ENCODE results near the gene SLC38A10.

The SLC38A10 gene

DNA sequence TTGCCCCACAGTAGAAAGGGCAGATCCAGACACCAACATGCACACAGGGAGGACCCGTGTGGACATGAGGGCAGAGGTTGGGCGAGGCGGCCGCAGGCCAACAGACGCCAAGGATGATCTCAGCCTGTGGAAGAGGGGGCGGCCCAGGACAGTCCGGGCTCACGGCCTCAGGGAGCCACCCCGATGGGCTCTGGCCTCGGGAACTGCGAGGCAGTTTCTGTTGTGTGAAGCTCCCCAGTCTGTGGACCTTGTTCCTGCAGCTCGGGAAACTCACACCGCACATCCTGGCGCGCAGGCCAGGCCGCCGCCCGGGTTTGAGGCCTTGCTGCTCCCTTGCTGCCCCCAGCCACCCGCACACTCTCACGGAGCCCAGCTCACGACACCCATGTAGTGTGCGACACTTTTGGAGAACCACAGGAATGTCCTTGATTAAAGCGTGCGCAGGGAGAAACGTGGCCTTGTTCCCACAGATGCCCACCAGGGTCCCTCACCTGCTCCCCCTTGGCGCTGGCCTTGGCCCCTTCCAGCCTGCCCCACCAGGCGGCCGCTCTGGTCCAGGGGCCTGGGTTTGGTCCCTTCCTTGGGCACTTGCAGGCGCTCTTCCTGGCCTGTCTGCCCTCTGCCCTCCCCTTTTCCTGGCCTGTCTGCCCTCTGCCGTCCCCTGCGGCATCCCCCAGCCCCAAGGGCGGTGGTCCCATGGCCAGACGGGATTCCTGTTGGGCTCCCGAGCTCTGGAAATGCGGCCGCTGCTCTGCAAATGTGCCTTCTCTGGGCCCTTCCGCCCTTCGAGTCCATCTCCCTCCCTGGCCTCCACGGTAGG lies 9.3 kb upstream of the SLC38A10 start:
- H3K4me3 ChIP-seq (ENCODE audit: insufficient read depth, low read depth, low read length, poor library complexity, severe bottlenecking), result no peak overlapping the region
- no peak for DNase-seq
- no peaks in the 10 kb centered on the region for H3K4me1 ChIP-seq (ENCODE audit: control insufficient read depth, insufficient read depth, low read length, poor library complexity, severe bottlenecking)
- no peak overlapping the region for H3K27ac ChIP-seq (ENCODE audit: insufficient read depth, low read length, poor library complexity, severe bottlenecking)
- H3K36me3 ChIP-seq (ENCODE audit: control insufficient read depth, insufficient read depth, low read length), result no peaks in the 10 kb centered on the region
- no peaks in the 10 kb centered on the region for H3K27me3 ChIP-seq (replicated peaks; ENCODE audit: control insufficient read depth, insufficient read depth, low read length, poor library complexity, severe bottlenecking)
- no peaks in the 10 kb centered on the region for H3K9me3 ChIP-seq (ENCODE audit: control insufficient read depth, low read length)

DNA sequence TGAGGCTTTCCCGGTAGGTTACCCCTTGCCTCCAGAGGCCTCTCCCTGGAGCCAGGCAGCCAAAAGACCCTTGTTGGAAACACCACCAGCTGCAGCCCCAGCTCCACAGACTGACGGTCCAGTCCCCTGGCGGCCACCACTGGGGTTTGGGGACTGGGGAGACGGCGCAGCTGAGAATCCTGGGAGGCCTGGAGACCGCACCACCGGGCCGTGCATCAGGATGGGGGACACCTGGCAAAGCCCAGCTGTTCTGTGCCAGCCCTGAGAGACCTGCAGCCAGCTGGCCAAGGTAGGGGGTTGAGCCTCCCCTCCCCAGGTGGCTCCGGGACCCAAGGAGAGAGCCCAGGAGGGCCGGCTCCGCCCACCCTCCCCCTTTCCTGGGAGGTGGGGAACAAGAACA lies 8.3 kb upstream of the SLC38A10 start:
- H3K27ac ChIP-seq (ENCODE audit: insufficient read depth, low read length, poor library complexity, severe bottlenecking), result no peak overlapping the region
- H3K4me3 ChIP-seq (ENCODE audit: insufficient read depth, low read depth, low read length, poor library complexity, severe bottlenecking), result no peak overlapping the region

DNA sequence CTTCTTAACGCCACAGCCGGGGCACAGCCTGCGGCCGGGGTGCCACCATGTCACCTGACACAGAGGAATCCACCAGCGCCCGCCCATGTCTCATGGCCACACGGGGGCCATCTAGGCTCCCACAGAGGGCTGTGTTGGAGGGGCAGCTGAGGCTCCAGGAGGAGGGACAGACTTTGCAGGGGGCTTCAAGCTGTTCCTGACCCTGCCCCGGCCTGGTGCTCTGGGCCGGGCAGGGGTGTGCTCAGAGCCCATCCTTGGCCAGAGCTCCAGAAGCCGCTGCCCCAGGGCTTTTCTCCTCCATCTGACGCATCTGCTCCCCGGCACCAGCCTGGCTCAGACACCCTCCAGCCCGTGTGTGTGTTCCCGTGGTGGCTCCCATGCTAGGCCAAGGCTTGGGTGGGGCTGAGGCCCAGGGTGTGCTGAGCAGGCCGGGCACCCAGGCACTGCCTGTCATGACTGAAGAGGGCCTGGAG lies 7.8 kb upstream of the SLC38A10 start:
- Histone ChIP-seq H3K4me3 (ENCODE audit: insufficient read depth, low read depth, low read length, poor library complexity, severe bottlenecking) (no peak overlapping the region), H3K9me3 (ENCODE audit: control insufficient read depth, low read length) (no peaks in the 10 kb centered on the region), H3K36me3 (ENCODE audit: control insufficient read depth, insufficient read depth, low read length) (no peaks in the 10 kb centered on the region), H3K27me3 (replicated peaks; ENCODE audit: control insufficient read depth, insufficient read depth, low read length, poor library complexity, severe bottlenecking) (no peaks in the 10 kb centered on the region), H3K4me1 (ENCODE audit: control insufficient read depth, insufficient read depth, low read length, poor library complexity, severe bottlenecking) (no peaks in the 10 kb centered on the region), H3K27ac (ENCODE audit: insufficient read depth, low read length, poor library complexity, severe bottlenecking) (no peak overlapping the region)
- no peak for DNase-seq

More for the DNA sequence above, 8.3 kb upstream of the SLC38A10 start:
- Histone ChIP-seq H3K9me3 (ENCODE audit: control insufficient read depth, low read length) (no peaks in the 10 kb centered on the region), H3K36me3 (ENCODE audit: control insufficient read depth, insufficient read depth, low read length) (no peaks in the 10 kb centered on the region), H3K4me1 (ENCODE audit: control insufficient read depth, insufficient read depth, low read length, poor library complexity, severe bottlenecking) (no peaks in the 10 kb centered on the region), H3K27me3 (replicated peaks; ENCODE audit: control insufficient read depth, insufficient read depth, low read length, poor library complexity, severe bottlenecking) (no peaks in the 10 kb centered on the region)
- no peak for DNase-seq

DNA sequence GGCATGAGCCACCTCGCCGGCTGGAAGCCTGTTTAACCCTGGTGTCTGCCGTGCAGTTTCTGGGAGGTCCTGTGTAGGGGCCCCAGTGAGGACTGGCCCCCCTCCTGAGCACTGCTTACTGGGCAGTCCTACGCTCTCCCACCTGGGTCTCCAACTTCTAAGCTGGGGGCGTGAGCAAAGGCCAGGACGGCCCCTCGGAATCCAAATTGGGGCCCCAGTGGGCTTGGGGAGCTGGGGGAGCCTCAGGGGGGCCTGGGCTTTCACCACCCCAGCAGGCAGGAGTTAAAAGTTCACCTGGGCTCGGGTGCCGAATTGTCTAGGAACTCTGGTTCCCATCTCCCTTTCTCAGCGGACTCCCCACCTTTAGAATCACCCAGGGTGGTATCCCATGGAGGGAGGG lies 7.2 kb upstream of the SLC38A10 start:
- H3K4me3 ChIP-seq (ENCODE audit: insufficient read depth, low read depth, low read length, poor library complexity, severe bottlenecking), result no peak overlapping the region
- H3K27ac ChIP-seq (ENCODE audit: insufficient read depth, low read length, poor library complexity, severe bottlenecking), result no peak overlapping the region
- no peak for DNase-seq
- no peaks in the 10 kb centered on the region for H3K9me3 ChIP-seq (ENCODE audit: control insufficient read depth, low read length)
- no peaks in the 10 kb centered on the region for H3K27me3 ChIP-seq (replicated peaks; ENCODE audit: control insufficient read depth, insufficient read depth, low read length, poor library complexity, severe bottlenecking)
- H3K4me1 ChIP-seq (ENCODE audit: control insufficient read depth, insufficient read depth, low read length, poor library complexity, severe bottlenecking), result no peaks in the 10 kb centered on the region
- H3K36me3 ChIP-seq (ENCODE audit: control insufficient read depth, insufficient read depth, low read length), result no peaks in the 10 kb centered on the region

DNA sequence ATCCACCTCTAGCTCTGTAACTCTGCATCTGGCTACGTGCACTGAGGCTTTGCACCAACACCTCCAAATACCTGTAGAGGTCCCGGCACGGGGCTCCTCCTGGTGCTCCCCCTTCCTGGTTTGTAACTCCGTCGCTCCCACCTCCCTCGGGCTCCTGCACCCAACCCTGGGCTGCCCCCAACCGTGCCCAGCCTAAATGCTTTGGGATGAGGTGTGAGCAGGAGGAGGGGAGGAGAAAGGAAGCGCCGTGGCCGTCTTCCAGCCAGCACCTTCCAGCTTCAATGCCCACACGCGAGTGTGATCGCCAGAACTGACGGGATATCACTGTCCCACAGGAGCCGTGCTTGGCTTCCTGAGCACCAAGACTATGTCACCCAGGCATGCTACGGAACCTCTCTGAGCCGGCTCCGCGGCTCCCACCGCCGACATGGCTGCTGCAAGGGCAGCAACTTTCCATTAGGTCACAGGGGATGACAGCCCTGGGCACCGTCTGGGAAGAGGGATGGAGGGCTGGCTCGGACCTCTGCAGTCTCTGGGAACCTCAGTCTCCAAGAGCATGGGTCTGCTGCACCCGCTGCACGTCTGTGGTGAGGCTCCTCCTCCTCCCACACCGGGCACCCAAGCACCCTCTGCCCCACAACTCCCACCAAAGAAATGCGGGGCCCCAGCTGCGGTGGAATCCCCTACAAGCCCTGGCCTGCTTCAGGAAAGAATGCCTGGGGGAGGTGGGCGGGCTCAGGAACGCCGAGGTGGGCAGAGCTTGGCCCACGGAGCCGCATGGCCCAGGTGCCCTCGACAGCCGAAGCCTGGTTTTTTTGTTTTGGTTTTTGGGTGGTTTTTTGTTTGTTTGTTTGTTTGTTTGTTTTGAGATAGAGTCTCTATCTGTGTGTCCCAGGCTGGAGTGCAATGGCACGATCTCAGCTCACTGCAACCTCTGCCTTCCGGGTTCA lies 6.4 kb upstream of the SLC38A10 start:
- DNase-seq, result no peak
- H3K36me3 ChIP-seq (ENCODE audit: control insufficient read depth, insufficient read depth, low read length), result no peaks in the 10 kb centered on the region
- no peaks in the 10 kb centered on the region for H3K27me3 ChIP-seq (replicated peaks; ENCODE audit: control insufficient read depth, insufficient read depth, low read length, poor library complexity, severe bottlenecking)
- H3K9me3 ChIP-seq (ENCODE audit: control insufficient read depth, low read length), result no peaks in the 10 kb centered on the region
- H3K4me1 ChIP-seq (ENCODE audit: control insufficient read depth, insufficient read depth, low read length, poor library complexity, severe bottlenecking), result no peaks in the 10 kb centered on the region
- no peak overlapping the region for H3K4me3 ChIP-seq (ENCODE audit: insufficient read depth, low read depth, low read length, poor library complexity, severe bottlenecking)
- H3K27ac ChIP-seq (ENCODE audit: insufficient read depth, low read length, poor library complexity, severe bottlenecking), result no peak overlapping the region

DNA sequence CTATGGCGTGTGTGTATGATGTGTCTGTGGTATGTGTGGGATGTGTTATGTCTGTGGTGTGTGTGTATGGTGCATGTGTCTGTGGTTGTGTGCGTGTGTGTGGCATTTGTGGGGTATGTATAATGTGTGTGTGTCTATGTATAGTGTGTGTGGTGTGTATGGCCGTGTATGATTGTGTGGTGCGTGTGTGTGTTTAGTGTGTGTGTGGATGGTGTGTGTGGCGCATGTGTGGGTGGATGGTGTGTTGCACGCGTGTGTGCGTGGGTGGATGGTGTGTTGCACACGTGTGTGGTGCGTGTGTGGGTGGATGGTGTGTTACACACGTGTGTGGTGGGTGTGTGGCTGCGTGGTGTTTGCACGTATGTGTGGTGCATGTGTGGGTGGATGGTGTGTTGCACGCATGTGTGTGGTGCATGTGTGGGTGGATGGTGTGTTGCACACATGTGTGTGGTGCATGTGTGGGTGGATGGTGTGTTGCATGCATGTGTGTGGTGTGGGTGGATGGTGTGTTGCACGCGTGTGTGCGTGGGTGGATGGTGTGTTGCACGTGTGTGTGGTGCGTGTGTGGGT lies 5.6 kb upstream of the SLC38A10 start:
- DNase-seq, result no peak
- no peaks in the 10 kb centered on the region for H3K36me3 ChIP-seq (ENCODE audit: control insufficient read depth, insufficient read depth, low read length)

DNA sequence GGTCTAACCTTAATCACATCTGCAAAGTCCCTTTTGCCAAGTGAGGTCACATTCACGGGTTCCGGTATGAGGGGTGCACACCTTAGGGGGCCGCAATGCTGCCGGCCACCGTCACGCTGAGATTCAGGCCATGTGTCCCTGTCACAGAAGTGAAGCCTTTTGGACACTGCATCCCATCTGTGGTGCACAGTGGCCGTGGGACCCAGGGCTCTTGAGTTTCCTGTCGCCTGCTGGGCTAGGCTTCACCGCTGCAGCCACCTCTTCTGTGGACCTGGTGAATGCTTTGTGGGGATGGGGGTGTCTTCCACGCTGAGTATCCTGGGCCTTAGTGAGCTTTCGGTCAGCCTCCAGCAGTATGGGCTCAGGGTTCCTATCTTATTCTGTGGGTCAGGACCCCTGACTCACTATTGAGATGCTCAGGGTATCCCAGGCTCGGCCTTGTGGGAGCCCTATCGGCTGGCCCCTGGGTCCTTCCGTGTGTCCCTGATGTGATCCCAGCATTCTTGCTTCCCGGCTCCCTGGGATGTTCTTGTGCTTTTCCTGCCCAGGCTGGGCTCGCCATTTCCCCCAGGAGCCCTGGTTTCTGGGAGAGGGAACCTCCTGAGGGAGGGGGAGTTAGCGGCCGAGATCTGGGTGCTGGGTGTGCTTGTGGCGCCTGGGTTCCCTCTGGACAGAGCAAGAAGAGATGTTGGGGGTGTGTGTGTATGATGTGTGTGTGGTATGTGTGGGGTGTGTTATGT lies 4.9 kb upstream of the SLC38A10 start:
- no peak overlapping the region for H3K27ac ChIP-seq (ENCODE audit: insufficient read depth, low read length, poor library complexity, severe bottlenecking)
- no peaks in the 10 kb centered on the region for H3K27me3 ChIP-seq (replicated peaks; ENCODE audit: control insufficient read depth, insufficient read depth, low read length, poor library complexity, severe bottlenecking)
- H3K9me3 ChIP-seq (ENCODE audit: control insufficient read depth, low read length), result no peaks in the 10 kb centered on the region
- H3K4me1 ChIP-seq (ENCODE audit: control insufficient read depth, insufficient read depth, low read length, poor library complexity, severe bottlenecking), result peaks cover 5% of the 10 kb centered on the region
- no peak for DNase-seq
- H3K36me3 ChIP-seq (ENCODE audit: control insufficient read depth, insufficient read depth, low read length), result no peaks in the 10 kb centered on the region
- H3K4me3 ChIP-seq (ENCODE audit: insufficient read depth, low read depth, low read length, poor library complexity, severe bottlenecking), result no peak overlapping the region

More for the DNA sequence above, 5.6 kb upstream of the SLC38A10 start:
- H3K27ac ChIP-seq (ENCODE audit: insufficient read depth, low read length, poor library complexity, severe bottlenecking), result no peak overlapping the region
- no peak overlapping the region for H3K4me3 ChIP-seq (ENCODE audit: insufficient read depth, low read depth, low read length, poor library complexity, severe bottlenecking)
- no peaks in the 10 kb centered on the region for H3K9me3 ChIP-seq (ENCODE audit: control insufficient read depth, low read length)
- H3K27me3 ChIP-seq (replicated peaks; ENCODE audit: control insufficient read depth, insufficient read depth, low read length, poor library complexity, severe bottlenecking), result no peaks in the 10 kb centered on the region
- H3K4me1 ChIP-seq (ENCODE audit: control insufficient read depth, insufficient read depth, low read length, poor library complexity, severe bottlenecking), result peaks cover 4% of the 10 kb centered on the region

DNA sequence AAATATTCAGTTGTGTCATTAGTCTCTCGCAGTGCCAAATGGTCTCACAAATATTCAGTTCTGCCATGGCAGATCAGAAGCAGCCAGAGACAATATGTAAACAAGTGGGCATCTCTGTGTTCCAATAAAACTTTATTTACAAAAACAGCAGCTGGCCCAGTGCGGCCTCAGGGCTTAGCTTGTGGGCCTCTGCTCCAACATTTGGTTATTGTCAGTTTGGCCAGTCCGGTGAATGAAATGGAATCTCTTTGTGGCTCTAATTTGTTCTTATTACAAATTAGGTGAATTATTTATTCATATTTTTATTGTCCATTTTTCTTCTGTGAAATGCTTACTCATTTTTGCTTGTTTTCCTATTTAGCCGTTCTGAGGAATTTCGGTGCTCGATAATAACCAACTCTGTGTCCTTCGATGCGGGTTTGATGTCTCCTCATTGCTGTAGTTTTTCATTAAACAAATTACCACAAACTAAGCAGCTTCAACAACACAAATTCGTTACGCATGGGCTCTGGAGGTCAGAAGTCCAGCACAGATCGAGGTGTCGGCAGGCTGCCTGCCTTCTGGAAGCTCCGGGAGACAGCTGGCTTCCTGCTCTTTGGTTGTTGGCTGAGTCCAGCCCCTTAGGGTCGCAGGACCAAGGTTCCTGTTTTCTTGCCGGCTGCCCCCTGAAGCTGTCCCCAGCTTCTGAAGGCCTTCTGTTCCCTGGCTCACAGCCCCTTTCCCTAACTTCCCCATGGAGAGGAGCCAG lies 4.1 kb upstream of the SLC38A10 start:
- Histone ChIP-seq H3K9me3 (ENCODE audit: control insufficient read depth, low read length) (no peaks in the 10 kb centered on the region), H3K36me3 (ENCODE audit: control insufficient read depth, insufficient read depth, low read length) (no peaks in the 10 kb centered on the region), H3K4me3 (ENCODE audit: insufficient read depth, low read depth, low read length, poor library complexity, severe bottlenecking) (no peak overlapping the region), H3K27ac (ENCODE audit: insufficient read depth, low read length, poor library complexity, severe bottlenecking) (no peak overlapping the region), H3K4me1 (ENCODE audit: control insufficient read depth, insufficient read depth, low read length, poor library complexity, severe bottlenecking) (peaks cover 5% of the 10 kb centered on the region), H3K27me3 (replicated peaks; ENCODE audit: control insufficient read depth, insufficient read depth, low read length, poor library complexity, severe bottlenecking) (no peaks in the 10 kb centered on the region)
- DNase-seq, result no peak

Measured in effector memory CD4-positive, alpha-beta T cell (primary cell).